ENCODE measurements around the gene RPL39L.

DNA sequence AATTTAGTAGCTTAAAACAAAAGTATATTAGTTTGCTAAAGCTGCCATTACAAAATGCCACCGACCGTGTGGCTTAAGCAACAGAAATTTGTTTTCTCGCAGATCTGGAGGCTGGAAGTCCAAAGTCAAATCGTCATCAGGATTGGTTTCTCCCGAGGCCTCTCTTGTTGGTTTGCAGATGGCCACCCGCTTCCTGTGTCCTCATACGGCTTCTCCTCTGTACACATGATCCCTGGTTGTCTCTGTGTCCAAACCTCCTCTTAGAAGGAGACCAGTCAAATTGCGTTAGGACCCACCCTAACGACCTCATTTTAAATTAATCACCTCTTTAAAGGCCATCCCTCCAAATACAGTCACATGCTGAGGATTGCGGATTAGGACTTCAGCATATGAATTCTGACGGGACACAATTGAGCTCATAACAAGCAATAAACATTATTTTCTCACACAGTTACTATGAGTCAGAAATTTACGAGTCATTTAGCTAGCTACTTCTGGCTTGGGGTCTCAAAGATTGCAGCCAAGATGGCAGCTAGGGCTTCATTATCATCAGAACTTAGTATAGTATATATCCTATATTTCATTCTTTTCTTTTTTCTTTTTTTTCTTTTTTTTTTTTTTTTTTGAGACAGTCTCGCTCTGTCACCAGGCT is 58.4 kb downstream of the RPL39L start:
- no peak for TF ChIP-seq ETV6 (conservative IDR thresholded peaks at IDR 0.05 in 1 of 2, IDR thresholded peaks at IDR 0.05 in 1 of 2; ENCODE audit: borderline replicate concordance in 1 of 2, low read depth in 1 of 2)
- no peak for TF ChIP-seq CTCF (IDR thresholded peaks at IDR 0.05 in 2 of 3, conservative IDR thresholded peaks at IDR 0.05 in 1 of 3; ENCODE audit: control insufficient read depth in 2 of 3, extremely low read depth in 1 of 3, insufficient read depth in 1 of 3, low read depth in 3 of 3, low read length in 3 of 3)
- TF ChIP-seq ZSCAN29 (IDR thresholded peaks at IDR 0.05) = no peak
- no peak for TF ChIP-seq FOS (IDR thresholded peaks at IDR 0.05; ENCODE audit: borderline replicate concordance, extremely low read depth, insufficient read length)
- TF ChIP-seq RAD21 (IDR thresholded peaks at IDR 0.05; ENCODE audit: insufficient read depth, low read depth, low read length) = no peak
- no peak for TF ChIP-seq EZH2 (IDR thresholded peaks at IDR 0.05; ENCODE audit: borderline replicate concordance, control insufficient read depth, low read depth, low read length)
- TF ChIP-seq, protein P1, sequence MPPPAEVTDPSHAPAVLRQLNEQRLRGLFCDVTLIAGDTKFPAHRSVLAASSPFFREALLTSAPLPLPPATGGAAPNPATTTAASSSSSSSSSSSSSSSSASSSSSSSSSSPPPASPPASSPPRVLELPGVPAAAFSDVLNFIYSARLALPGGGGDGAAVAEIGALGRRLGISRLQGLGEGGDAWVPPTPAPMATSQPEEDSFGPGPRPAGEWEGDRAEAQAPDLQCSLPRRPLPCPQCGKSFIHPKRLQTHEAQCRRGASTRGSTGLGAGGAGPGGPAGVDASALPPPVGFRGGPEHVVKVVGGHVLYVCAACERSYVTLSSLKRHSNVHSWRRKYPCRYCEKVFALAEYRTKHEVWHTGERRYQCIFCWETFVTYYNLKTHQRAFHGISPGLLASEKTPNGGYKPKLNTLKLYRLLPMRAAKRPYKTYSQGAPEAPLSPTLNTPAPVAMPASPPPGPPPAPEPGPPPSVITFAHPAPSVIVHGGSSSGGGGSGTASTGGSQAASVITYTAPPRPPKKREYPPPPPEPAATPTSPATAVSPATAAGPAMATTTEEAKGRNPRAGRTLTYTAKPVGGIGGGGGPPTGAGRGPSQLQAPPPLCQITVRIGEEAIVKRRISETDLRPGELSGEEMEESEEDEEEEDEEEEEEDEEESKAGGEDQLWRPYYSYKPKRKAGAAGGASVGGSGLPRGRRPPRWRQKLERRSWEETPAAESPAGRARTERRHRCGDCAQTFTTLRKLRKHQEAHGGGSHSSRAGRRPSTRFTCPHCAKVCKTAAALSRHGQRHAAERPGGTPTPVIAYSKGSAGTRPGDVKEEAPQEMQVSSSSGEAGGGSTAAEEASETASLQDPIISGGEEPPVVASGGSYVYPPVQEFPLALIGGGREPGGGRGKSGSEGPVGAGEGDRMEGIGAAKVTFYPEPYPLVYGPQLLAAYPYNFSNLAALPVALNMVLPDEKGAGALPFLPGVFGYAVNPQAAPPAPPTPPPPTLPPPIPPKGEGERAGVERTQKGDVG (CRISPR knock-in tag; IDR thresholded peaks at IDR 0.05) = no peak
- no peak for TF ChIP-seq TAF1 (IDR thresholded peaks at IDR 0.05; ENCODE audit: borderline replicate concordance, low read depth, low read length)
- no peak for TF ChIP-seq ZNF24 (IDR thresholded peaks at IDR 0.05)
- TF ChIP-seq IRF3 (IDR thresholded peaks at IDR 0.05) = no peak
- no peak for TF ChIP-seq SMAD5 (IDR thresholded peaks at IDR 0.05; ENCODE audit: low read depth)
- TF ChIP-seq BCL11A (IDR thresholded peaks at IDR 0.05; ENCODE audit: low read depth, low read length) = no peak

Data from GM12878 (cell line).